ENCODE measurements around the gene TROAP.
"Not testable (repeated sequence)": the region's sequence is repeated elsewhere in the genome, so short reads cannot be mapped to it uniquely, and the experiment has no call there.

The TROAP gene

DNA sequence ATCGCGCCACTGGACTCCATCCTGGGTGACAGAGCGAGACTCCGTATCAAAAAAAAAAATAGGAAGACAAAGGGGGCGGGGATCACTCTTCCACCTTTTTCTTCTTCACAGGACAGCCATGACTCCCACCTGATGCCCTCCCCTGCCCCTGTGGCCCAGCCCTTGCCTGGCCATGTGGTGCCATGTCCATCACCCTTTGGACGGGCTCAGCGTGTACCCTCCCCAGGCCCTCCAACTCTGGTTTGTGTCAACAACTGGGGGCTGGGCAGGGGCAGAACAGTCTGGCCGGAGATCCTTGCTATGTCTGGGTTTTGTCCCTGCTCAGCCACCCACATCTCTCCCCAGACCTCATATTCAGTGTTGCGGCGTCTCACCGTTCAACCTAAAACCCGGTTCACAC lies 5.8 kb downstream of the TROAP start:
- no peak for DNase-seq (ENCODE audit: low spot score)

GRCh38 chr12:49330032-49330619 lies 7.1 kb downstream of the TROAP start:
- DNase-seq (ENCODE audit: low spot score) = no peak

- DNase-seq (ENCODE audit: low spot score) = no peak
These were observed 7.8 kb downstream of the TROAP start for GRCh38 chr12:49330631-49331379.

DNA sequence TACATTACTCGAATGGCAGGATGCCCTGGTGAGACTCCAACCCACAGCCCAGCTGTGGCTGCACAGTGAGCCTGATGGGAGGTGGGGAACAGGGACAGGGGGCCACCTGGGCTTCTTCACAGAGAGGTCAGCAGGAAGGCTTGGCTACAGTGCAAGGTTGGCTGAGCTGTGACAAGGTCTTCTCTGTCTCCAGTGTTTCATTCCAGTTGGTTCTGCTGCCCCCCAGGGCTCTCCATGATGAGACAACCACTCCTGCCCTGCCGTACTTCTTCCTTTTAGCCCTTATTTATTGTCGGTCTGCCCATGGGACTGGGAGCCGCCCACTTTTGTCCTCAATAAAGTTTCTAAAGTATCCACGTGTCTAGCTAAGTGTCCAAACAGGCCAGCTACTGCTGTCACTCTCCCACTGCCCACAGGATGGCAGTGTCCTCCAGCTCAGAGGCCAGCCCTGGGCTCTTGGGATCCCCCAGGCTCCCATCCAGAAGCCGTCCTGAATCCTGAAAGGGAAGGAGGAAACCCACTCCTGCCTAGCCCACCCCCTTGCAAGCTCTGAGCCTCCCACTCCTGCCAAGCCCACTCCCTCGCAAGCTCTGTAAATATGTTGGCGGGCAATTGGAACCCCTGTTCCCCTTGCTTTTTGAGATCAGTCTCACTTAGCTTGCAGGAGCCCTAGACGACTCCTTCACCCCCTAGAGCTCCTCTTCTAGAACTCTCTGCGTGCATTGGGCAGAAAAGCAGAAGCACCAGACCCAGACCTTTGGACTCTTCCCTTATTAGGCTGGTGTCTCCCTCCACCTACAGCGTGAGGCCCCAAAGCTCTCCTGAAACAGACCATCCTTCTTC lies 8.5 kb downstream of the TROAP start:
- no peak for DNase-seq (ENCODE audit: low spot score)

GRCh38 chr12:49332441-49332861 lies 9.4 kb downstream of the TROAP start:
- no peak for DNase-seq (ENCODE audit: low spot score)

DNA sequence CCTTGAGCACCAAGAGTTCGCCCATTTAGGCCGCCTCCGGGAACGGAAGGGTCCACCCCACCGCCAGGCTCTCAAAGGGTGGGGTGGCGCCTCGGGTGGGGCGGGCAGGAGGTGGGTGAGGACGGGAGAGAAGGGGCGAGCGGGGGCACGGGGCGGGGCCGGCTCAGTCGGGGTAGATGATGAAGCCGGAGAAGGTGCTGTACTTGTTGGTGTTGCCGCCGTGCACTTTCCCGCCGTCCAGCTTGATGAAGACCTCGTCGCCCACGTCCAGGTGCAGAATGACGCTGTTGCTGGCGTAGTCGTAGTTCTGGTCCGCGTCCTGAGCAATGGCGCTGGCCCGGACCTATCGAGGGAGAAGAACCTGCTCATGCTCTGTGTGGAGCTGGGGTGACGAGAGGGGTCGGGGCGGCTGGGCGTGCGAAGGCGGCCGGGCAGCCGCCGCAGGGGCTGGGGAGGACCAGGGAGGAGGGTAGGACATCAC lies 9.9 kb downstream of the TROAP start:
- DNase-seq (ENCODE audit: low spot score) = no peak

GRCh38 chr12:49333778-49334177 lies 10.7 kb downstream of the TROAP start:
- not testable (repeated sequence) for DNase-seq (ENCODE audit: low spot score)

GRCh38 chr12:49334226-49334625 lies 11.2 kb downstream of the TROAP start:
- no peak for DNase-seq (ENCODE audit: low spot score)

GRCh38 chr12:49334681-49335080 lies 11.6 kb downstream of the TROAP start:
- DNase-seq (ENCODE audit: low spot score) = no peak

DNA sequence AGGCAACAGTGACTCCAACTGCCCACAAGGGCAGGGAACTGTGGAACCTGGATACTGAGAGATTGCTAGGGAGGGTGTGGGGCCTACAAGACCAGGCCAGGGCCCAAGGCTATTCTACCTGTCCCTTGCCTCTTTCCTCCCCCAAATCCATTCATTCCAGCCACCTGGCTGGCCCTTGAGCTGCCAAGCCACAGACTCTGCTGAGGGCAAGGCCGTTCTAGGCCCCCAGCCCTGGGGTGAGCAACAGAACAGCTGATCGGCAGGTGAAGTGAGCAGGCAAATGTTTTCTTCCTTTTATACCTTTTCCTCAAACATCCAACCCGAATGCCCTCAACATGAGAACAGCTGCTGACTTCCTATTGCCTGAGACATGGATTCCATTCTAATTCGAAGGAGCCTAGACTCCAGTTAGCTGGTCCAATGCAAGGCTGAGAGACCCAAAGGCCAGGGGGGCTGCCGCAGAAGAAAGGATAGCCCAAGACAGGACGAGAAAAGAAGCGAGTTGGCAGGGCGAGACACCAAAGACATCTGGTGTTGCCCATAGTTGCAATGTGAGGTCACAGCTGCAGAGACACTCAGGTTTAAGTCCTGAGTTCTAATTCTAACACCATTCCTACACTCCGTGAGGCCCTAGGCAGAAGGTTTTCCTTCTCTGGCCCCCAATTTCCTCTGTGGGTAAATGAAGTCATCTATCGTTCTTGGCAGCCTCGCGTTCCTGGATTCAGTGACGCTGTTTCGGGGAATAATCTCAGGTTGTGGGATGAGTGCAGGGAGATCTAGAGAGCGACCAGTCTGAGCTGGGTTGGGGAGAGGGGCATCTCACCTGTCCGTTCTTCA lies 12.3 kb downstream of the TROAP start:
- DNase-seq (ENCODE audit: low spot score) = no peak

DNA sequence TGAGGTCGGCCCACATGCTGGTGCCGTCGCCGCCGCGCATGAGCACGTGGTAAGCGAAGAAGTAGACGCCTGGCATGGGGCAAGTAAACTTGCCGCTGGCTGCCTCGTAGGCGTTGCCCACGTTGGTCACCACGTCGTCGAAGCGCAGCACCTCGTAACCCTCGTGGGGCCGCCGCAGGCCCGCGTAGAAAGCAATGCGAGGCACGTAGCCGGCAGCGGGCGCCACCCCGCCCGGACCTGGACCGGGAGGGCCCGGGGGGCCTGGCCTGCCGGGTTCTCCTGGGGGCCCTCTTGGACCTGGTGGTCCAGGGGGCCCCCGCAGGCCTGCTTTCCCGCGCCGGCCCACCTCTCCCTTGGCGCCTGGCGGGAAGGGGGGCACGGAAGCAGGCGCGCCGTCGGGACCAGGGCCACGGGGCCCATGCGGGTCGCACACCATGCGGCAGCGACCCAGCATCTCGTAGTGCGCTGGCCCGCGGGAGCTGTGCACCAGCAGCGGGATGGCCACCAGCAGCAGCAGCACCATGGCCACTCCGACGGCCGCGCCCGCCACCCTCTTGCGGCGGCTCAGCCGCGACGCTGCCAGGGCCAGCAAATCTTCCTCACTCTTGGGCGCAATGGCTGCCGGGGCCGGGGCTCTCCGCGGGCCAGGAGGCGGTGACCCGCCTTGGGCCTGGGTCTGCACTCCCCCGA lies 13.0 kb downstream of the TROAP start:
- DNase-seq (ENCODE audit: low spot score) = no peak

DNA sequence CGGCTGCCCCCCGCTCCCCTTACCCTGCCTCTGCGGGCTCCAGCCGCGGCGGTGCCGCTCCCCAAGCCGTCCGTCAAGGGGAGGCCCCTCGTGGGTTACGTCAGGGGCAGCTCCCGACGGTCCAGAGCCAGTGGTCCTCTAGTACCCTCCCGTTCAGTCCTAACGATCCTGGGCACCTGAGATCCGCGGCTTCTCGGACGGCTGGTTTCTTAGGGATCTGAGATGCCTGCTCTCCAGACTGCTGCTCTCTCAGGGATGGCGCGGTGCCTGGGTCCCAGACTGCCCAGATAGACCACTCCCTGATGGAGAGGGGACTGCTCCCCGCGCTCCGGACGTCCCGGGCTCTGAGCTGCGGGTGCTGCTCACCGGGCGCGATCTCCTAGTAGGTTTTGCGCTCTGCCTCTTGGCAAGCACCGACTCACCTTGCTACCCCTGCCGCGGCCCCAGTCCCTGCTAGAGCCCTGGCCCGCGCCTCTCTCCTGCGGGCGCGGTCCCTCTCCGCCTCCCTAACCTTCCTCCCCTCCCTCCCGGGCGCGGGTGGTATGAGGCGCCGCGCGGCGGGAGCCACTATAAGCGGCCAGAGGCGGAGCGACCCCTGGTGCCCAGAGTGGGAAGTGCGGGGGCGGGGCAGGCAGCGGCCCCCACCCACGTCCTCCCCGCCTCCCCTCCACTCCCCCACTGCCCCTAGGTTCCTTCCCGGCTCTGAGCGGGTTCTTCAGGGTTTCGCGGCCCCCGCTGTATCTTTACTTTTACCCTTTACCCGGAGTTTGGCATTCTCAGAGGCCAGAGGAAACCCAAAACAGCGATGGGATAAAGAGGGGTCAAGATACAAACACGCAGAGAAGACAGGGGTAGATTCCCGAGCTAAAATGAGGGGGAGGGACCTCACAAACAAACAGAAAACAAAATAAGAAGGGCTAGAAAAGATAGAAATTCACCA lies 13.9 kb downstream of the TROAP start, which contains the start of gene C1QL4:
TSS of gene C1QL4 (minus strand) at position 544 of the 940 bp plus-strand sequence. CDS start 711 bp downstream, outside the sequence.
- peak; percentile 87 for DNase-seq (ENCODE audit: low spot score)

- DNase-seq (ENCODE audit: low spot score) = no peak
These were observed 15.9 kb downstream of the TROAP start for GRCh38 chr12:49338830-49339463.

- DNase-seq (ENCODE audit: low spot score) = no peak
These were observed 16.4 kb downstream of the TROAP start for GRCh38 chr12:49339464-49339861.

GRCh38 chr12:49340095-49340870 lies 17.2 kb downstream of the TROAP start:
- DNase-seq (ENCODE audit: low spot score) = no peak

- DNase-seq (ENCODE audit: low spot score) = no peak
These were observed 18.1 kb downstream of the TROAP start for GRCh38 chr12:49340971-49341776.

DNA sequence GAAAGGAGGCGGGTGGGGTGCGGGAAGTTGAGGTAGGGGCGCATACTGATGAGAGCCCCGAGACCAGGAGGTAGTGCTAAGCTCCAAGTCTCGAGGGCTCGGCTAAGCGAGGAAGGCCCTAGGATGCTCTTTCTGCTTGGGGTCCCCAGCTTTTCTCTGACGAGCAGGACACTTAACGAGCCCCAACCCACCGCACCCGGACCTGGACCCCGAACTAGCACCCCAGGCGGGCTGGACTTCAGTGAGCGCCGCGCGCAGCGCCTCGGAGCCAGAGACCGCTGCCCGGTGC lies 18.7 kb downstream of the TROAP start:
- no peak for DNase-seq (ENCODE audit: low spot score)

Measured in CD4-positive, alpha-beta T cell treated with Interleukin-2 at 100 ng/mL for 4 hours (primary cell).